ENCODE data around the gene ISG20. TPM values are rescaled to one million over a fixed set of nuclear protein-coding genes. Genes with fewer than 3 reads are reported as not detected.

ISG20 gene
- total and polyA plus RNA-seq, 2 donors (not counting 3 experiments of a cell fraction or from before 2014, with no cell fraction given): 6.4 to 7.5 TPM

GRCh38 chr15:88699861-88700260 lies 61.0 kb downstream of the ISG20 start:
- Histone ChIP-seq H3K79me2 (ENCODE audit: control insufficient read depth, insufficient read depth, low read length) (no peaks in the 10 kb centered on the region), H3K27me3 (ENCODE audit: control insufficient read depth in 2 of 2, insufficient read depth in 2 of 2, low read length in 2 of 2) (peaks cover 4 to 15% of the 10 kb centered on the region in 2 experiments), H4K20me1 (replicated peaks; ENCODE audit: control insufficient read depth, extremely low read depth, insufficient read depth, low read length) (no peaks in the 10 kb centered on the region), H3K4me1 (ENCODE audit: control insufficient read depth, extremely low read depth, insufficient read depth, low read length) (no peaks in the 10 kb centered on the region), H3K4me3 (replicated peaks in 1 of 3; ENCODE audit: insufficient read depth in 1 of 3, low read depth in 1 of 3, low read length in 3 of 3) (no peak overlapping the region), H3K9ac (replicated peaks; ENCODE audit: extremely low read depth, insufficient read depth, low read length) (no peak overlapping the region), H3K9me1 (replicated peaks; ENCODE audit: control insufficient read depth, extremely low read depth, insufficient read depth, low read length) (no peaks in the 10 kb centered on the region), H3K36me3 (ENCODE audit: control insufficient read depth in 2 of 2, extremely low read depth in 1 of 2, insufficient read depth in 2 of 2, low read length in 2 of 2) (no peaks in the 10 kb centered on the region), H3K27ac (ENCODE audit: insufficient read depth, low read depth, low read length) (no peak overlapping the region), H3K9me3 (replicated peaks; ENCODE audit: control insufficient read depth, insufficient read depth, low read length) (no peaks in the 10 kb centered on the region), H2AFZ (ENCODE audit: low read depth, low read length) (no peak overlapping the region), H3K4me2 (ENCODE audit: insufficient read depth, low read length) (no peak overlapping the region)
- DNase-seq (ENCODE audit: low read depth, low spot score) (no peak), FAIRE-seq (no peak)
- intact Hi-C loops (cut with micrococcal nuclease): loop anchor here (5.0 kb wide), 1 partner anchor 43 kb away; no protein-coding TSS in a partner anchor
- ChIA-PET CTCF (interaction anchor here (1.8 kb wide), 1 partner anchor 30 kb away, joined by 4 read pairs; no protein-coding TSS in a partner anchor), POLR2A (no interaction called here)
- TF ChIP-seq JUN (IDR thresholded peaks at IDR 0.05; ENCODE audit: borderline replicate concordance, insufficient read depth, insufficient read length, low read depth) (no peak), POLR2A (IDR thresholded peaks at IDR 0.05; ENCODE audit: low read depth, low read length) (no peak), EZH2 (IDR thresholded peaks at IDR 0.05; ENCODE audit: borderline replicate concordance, low read depth, low read length, severe bottlenecking) (no peak), MAX (IDR thresholded peaks at IDR 0.05; ENCODE audit: insufficient read depth, insufficient read length) (no peak), POLR2AphosphoS5 (IDR thresholded peaks at IDR 0.05; ENCODE audit: insufficient read depth, low read depth, low read length) (no peak), GATA2 (IDR thresholded peaks at IDR 0.05; ENCODE audit: insufficient read depth, insufficient read length, low read depth, low read length) (no peak), FOS (IDR thresholded peaks at IDR 0.05; ENCODE audit: borderline replicate concordance, insufficient read depth, low read length) (no peak), CTCF (IDR thresholded peaks at IDR 0.05; ENCODE audit: extremely low read depth in 1 of 2, insufficient read depth in 1 of 2, low read depth in 1 of 2, low read length in 2 of 2) (no peak), MYC (IDR thresholded peaks at IDR 0.05; ENCODE audit: low read depth, low read length) (no peak)
- no TSS peak for BruUV-seq (replicated peaks)
- dilution Hi-C loops (cut with MboI; ENCODE audit: extremely low pct_ligation_motif_present, low sequenced_read_pairs): no loop called here

Data from endothelial cell of umbilical vein (primary cell).